GM12872 (cell line): ENCODE data around the gene MMD2.
A peak's percentile ranks its signal among the peaks of the same experiment; 100 is the strongest.

Experiments used
- TF ChIP-seq, protein P1 (sequence below): IDR thresholded peaks from 3 replicates; pipeline ENCODE4 v1.5.1; 2011; ENCODE audit warnings: low read depth, mild to moderate bottlenecking, low read length, moderate library complexity; ENCODE audit not compliant: insufficient read depth

MMD2 gene

DNA sequence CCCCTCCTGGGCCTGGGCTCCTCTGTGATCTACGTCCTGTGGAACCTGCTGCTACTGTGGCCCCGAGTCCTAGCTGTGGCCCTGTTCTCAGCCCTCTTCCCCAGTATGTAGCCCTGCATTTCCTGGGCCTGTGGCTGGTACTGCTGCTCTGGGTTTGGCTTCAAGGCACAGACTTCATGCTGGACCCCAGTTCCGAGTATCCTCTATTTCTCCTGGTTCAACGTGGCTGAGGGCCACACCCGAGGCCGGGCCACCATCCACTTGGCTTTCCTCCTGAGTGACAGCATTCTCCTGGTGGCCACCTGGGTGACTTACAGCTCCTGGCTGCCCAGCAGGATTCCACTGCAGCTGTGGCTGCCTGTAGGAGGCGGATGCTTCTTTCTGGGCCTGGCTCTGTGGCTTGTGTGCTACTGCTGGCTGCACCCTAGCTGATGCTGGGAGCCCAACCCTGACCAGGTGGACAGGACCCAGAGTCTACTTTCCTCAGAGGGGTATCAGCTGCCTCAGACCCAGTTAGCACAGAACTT, 37.8 kb upstream of the MMD2 start:
- TF ChIP-seq, protein P1, sequence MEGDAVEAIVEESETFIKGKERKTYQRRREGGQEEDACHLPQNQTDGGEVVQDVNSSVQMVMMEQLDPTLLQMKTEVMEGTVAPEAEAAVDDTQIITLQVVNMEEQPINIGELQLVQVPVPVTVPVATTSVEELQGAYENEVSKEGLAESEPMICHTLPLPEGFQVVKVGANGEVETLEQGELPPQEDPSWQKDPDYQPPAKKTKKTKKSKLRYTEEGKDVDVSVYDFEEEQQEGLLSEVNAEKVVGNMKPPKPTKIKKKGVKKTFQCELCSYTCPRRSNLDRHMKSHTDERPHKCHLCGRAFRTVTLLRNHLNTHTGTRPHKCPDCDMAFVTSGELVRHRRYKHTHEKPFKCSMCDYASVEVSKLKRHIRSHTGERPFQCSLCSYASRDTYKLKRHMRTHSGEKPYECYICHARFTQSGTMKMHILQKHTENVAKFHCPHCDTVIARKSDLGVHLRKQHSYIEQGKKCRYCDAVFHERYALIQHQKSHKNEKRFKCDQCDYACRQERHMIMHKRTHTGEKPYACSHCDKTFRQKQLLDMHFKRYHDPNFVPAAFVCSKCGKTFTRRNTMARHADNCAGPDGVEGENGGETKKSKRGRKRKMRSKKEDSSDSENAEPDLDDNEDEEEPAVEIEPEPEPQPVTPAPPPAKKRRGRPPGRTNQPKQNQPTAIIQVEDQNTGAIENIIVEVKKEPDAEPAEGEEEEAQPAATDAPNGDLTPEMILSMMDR, result no peak

DNA sequence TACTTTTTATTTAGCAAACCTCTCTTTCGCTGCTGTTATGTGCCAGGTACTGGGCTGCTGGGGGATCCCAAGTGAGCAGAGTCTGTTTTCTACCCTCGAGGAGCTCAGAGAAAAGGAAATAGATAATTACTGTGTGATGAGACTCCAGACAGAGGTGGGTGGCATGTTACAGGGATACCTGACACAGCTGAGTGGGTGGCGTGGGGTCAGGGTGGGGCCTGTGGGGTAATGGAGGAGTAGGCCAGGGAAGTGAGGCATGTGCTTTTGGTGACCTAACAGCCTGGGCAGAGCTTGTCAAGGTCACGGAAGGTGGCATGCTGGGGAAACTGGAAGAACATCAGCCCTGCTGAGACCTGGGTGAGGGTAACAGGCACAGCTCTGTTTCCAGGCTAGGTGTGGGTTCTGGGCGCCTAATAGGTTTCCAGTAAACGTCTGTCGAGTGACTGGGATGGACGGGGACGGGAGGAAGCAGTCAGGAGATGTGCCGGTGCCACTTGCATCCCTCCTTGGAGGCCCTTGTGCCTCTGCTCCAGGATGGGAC, 36.5 kb upstream of the MMD2 start:
- TF ChIP-seq, protein P1, result no peak

DNA sequence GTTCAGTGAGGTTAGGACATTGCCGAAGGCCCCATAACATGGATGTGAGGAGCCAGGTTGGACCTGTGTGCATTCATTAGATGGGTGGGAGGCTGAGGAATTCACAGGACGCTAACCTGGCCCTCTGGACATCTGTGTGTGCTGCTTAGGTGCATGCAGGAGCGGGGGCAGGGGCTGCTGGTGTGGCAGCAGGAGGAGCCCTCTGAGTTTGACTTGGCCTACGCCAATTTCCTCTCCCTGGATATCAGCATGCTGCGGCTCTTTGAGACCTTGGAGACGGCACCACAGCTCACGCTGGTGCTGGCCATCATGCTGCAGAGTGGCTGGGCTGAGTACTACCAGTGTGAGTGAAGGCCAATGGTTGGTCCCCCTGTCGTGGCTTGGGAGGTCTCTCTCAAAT, 34.5 kb upstream of the MMD2 start:
- TF ChIP-seq, protein P1, result no peak

DNA sequence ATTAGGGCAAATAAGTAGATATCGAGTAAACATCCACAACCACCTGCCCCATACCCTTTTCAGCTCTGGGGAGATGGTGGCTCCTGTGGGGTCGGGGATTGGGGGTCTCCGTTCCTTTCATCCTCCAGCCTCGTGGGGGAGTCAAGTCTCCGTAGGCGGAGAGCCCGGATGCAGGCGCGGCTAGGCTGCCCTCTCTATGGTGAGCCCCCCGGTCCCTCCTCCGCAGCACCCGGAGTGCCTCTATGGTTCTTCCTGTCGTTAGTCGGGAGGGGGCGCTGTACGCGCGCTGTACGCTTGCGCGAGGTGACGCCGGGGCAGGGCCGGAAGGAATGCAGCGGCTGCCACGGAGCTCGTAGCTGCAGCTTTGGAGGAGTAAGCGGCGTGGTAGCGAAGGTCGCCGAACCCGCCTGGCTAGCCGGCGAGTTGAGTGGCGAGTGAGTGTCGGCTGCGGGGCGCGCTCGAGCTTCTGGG, 14.8 kb upstream of the MMD2 start:
- TF ChIP-seq, protein P1, result peak; percentile 92

DNA sequence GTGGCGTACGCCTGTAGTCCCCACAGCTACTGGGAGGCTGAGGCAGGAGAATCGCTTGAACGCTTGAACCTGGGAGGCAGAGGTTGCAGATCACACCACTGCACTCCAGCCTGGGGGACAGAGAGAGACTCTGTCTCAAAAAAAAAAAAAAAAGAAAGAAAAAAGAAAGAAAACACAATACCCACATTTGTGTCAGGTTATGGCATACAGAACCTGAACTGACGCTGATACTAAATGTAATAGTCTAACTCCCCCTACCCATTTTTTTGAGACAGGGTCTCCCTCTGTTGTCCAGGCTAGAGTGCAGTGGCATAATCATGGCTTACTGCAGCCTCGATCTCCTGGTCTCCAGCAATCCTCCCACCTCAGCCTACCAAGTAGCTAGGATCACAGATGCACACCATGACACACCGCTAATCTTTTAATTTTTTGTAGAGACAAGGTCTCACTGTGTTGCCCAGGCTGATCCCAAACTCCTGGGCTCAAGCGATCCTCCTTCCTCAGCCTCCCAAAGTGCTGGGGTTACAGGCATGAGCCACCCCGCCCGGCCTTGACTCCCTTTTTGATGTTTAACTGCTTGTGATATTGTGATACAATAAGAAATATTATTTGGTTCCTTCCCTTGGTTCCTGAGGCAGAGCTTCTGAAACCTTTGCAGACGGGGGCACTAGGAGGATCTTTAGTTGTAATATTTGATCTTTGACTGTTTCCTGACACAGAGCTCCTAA, 6.5 kb upstream of the MMD2 start:
- TF ChIP-seq, protein P1, result no peak

DNA sequence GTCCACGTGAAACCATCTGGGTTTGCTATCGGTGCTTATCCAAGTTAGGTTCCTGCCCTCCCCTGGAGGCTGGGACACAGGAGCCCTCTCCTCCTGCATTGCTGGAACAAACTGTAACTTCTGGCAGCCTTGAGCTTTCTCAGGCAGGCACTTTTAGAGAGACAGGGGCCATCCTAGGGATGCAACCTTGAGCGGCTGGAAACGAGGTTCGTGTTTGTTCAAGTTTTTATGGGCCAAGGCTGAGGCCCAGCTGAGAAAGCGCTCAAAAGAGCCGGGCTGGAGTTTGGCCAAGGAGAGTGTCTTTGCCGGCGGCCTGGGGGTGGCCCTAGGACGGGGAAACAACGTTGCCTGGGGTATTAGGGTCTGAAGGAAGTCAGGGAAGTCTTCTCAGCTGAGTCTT, 5.5 kb upstream of the MMD2 start:
- TF ChIP-seq, protein P1, result no peak

DNA sequence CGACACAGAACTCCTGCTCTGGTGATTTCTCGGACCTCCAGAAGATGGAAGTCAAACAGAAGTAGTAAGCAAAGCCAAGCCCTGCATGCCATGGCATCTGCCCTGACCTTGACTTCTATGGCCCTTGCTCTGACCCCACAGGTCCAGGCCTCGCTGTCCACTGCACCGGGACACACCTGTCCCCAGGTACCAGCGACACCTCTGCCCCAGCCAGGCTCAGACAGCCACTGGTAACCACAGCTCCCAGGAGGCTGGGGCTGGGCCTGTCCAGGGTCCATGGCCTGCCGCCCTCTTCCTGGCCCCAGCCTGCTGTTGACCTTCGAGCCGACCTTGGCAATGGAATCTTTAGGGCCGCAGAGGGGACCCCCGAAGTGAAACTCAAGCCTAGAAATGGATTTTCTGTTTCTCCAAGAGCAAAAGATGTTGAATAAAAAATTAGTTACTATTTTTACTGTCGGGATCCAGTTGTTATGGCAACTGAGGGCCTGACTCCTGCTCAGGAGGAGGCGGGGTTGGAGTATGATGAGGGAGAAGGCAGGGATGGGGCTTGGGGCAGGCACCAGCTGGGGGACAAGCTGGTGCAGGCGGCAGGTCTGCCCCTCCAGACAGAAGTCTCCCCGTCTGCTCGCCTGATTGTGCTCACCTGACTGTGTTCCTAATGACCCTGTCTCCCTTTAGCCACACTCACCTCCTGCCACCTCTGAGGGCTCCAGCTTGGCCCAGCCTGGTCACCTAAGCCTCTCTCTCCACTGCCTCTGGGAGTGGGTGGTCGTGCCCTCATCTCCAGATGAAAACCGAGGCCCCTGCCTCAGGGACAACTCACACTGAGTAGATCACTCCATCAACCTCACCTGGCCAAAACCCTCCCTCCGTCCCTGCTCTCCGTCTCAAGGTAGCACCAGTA, 4.1 kb upstream of the MMD2 start:
- TF ChIP-seq, protein P1, result no peak
